Measurements from ENCODE around the gene GDAP2.

- TF ChIP-seq REST (IDR thresholded peaks at IDR 0.05; ENCODE audit: insufficient read depth in 1 of 2, low read depth in 2 of 2, low read length in 2 of 2) (no peak), TAF1 (IDR thresholded peaks at IDR 0.05; ENCODE audit: borderline replicate concordance, insufficient read depth, low read length) (no peak), FOXP2 (optimal IDR thresholded peaks at IDR 0.05; ENCODE audit: borderline replicate concordance, extremely low read depth, extremely low read length, insufficient read depth) (no peak), POLR2AphosphoS5 (IDR thresholded peaks at IDR 0.05; ENCODE audit: low read depth, low read length) (no peak), SIN3A (IDR thresholded peaks at IDR 0.05; ENCODE audit: borderline replicate concordance, insufficient read depth, low read length) (no peak)
Observed at GRCh38 chr1:117817629-117818028, 111.8 kb downstream of the GDAP2 start.

Measured in PFSK-1 (cell line).